ENCODE results near the gene PTPN22. TPM values are rescaled to one million over a fixed set of nuclear protein-coding genes. Genes with fewer than 3 reads are reported as not detected.

The PTPN22 gene
- total and polyA plus RNA-seq, 3 donors from 2014 or later, result 0.39 to 1.6 (median 1.4) TPM

- Histone ChIP-seq H3K27me3 (no peaks in the 10 kb centered on the region), H3K27ac (no peak overlapping the region), H3K4me1 (peaks cover 8% of the 10 kb centered on the region), H3K4me3 (no peak overlapping the region), H3K36me3 (ENCODE audit: low read depth, missing control alignments) (no peaks in the 10 kb centered on the region), H3K9me3 (no peaks in the 10 kb centered on the region)
- DNase-seq, result no peak
- intact Hi-C loops (cut with DNase I; ENCODE audit: low total_unique reads), result no loop called here
- no peak for TF ChIP-seq POLR2A (IDR thresholded peaks at IDR 0.05)
- TF ChIP-seq CTCF (IDR thresholded peaks at IDR 0.05), result no peak
Observed at GRCh38 chr1:113899111-113899510, 27.6 kb upstream of the PTPN22 start.

- 95 to 98% methylated on average over 1 of the region's 1 CpG for WGBS, 2 donors
- H3K36me3 ChIP-seq (ENCODE audit: low read depth, missing control alignments), result no peaks in the 10 kb centered on the region
Observed at GRCh38 chr1:113898241-113898814, 26.8 kb upstream of the PTPN22 start.

GRCh38 chr1:113895961-113896360, 24.4 kb upstream of the PTPN22 start:
- DNase-seq, result no peak
- Histone ChIP-seq H3K36me3 (ENCODE audit: low read depth, missing control alignments) (no peaks in the 10 kb centered on the region), H3K27ac (no peak overlapping the region), H3K9me3 (no peaks in the 10 kb centered on the region), H3K27me3 (no peaks in the 10 kb centered on the region), H3K4me3 (no peak overlapping the region), H3K4me1 (no peaks in the 10 kb centered on the region)
- intact Hi-C loops (cut with DNase I; ENCODE audit: low total_unique reads), result no loop called here
- 94 to 95% methylated on average over 8 of the region's 8 CpGs for WGBS, 2 donors
- TF ChIP-seq POLR2A (IDR thresholded peaks at IDR 0.05), result no peak
- TF ChIP-seq CTCF (IDR thresholded peaks at IDR 0.05), result no peak

More at GRCh38 chr1:113898241-113898814, 26.8 kb upstream of the PTPN22 start:
- TF ChIP-seq POLR2A (IDR thresholded peaks at IDR 0.05), result no peak
- no peak for TF ChIP-seq CTCF (IDR thresholded peaks at IDR 0.05)
- DNase-seq, result no peak
- H3K9me3 ChIP-seq, result no peaks in the 10 kb centered on the region
- peaks cover under 1% of the 10 kb centered on the region for H3K4me1 ChIP-seq
- H3K4me3 ChIP-seq, result no peak overlapping the region
- intact Hi-C loops (cut with DNase I; ENCODE audit: low total_unique reads), result no loop called here
- H3K27me3 ChIP-seq, result no peaks in the 10 kb centered on the region
- no peak overlapping the region for H3K27ac ChIP-seq

GRCh38 chr1:113895098-113895497, 23.6 kb upstream of the PTPN22 start:
- intact Hi-C loops (cut with DNase I; ENCODE audit: low total_unique reads), result no loop called here
- no peak for DNase-seq
- no peaks in the 10 kb centered on the region for H3K36me3 ChIP-seq (ENCODE audit: low read depth, missing control alignments)
- H3K9me3 ChIP-seq, result no peaks in the 10 kb centered on the region
- H3K4me3 ChIP-seq, result no peak overlapping the region
- TF ChIP-seq POLR2A (IDR thresholded peaks at IDR 0.05) (no peak), CTCF (IDR thresholded peaks at IDR 0.05) (no peak)
- no peaks in the 10 kb centered on the region for H3K27me3 ChIP-seq
- 93% methylated on average over 6 of the region's 6 CpGs for WGBS, 2 donors
- no peaks in the 10 kb centered on the region for H3K4me1 ChIP-seq
- no peak overlapping the region for H3K27ac ChIP-seq

- TF ChIP-seq POLR2A (IDR thresholded peaks at IDR 0.05) (no peak), CTCF (IDR thresholded peaks at IDR 0.05) (no peak)
- no peak for DNase-seq
- Histone ChIP-seq H3K4me3 (no peak overlapping the region), H3K36me3 (ENCODE audit: low read depth, missing control alignments) (no peaks in the 10 kb centered on the region), H3K27me3 (no peaks in the 10 kb centered on the region), H3K27ac (no peak overlapping the region), H3K4me1 (no peaks in the 10 kb centered on the region), H3K9me3 (no peaks in the 10 kb centered on the region)
- WGBS, 2 donors, result 98% methylated on average over 3 of the region's 3 CpGs
- intact Hi-C loops (cut with DNase I; ENCODE audit: low total_unique reads), result no loop called here
Observed at GRCh38 chr1:113893267-113893666, 21.8 kb upstream of the PTPN22 start.

Data from testis (tissue), 3 donors.